SU-DHL-6 (cell line): Measurements from ENCODE around the gene ABCG4.

Experiments
- H2AFZ ChIP-seq: fragments of 200-600 bp; sonication (generic); 2 replicates; pipeline ENCODE4 v1.6.1; 2014; ENCODE audit warnings: low read depth, mild to moderate bottlenecking, moderate library complexity, mixed read lengths, antibody characterized with exemption, low read length; ENCODE audit not compliant: severe bottlenecking
- H3F3A ChIP-seq: fragments of 200-600 bp; shearing (Covaris generic); 2 replicates; pipeline ENCODE4 v1.6.0; 2016; ENCODE audit warnings: antibody characterized with exemption, mild to moderate bottlenecking; ENCODE audit not compliant: insufficient read depth
- H3K27ac ChIP-seq: fragments of 200-600 bp; sonication (generic); 2 replicates; pipeline ENCODE4 v1.5.1; 2016; ENCODE audit warnings: low read depth, mild to moderate bottlenecking, low read length, moderate library complexity, mixed read lengths
- H3K27me3 ChIP-seq: fragments of 200-600 bp; sonication (generic), shearing (Covaris generic); 2 replicates; pipeline ENCODE4 v1.6.0; 2014; ENCODE audit warnings: mild to moderate bottlenecking, low read length
- H3K36me3 ChIP-seq: fragments of 200-600 bp; sonication (generic); 2 replicates; pipeline ENCODE4 v1.6.1; 2014; ENCODE audit warnings: mild to moderate bottlenecking, low read length, mixed read lengths
- H3K4me2 ChIP-seq: fragments of 300-600, 200-600 bp; shearing (Covaris generic), sonication (generic); 2 replicates; pipeline ENCODE4 v1.6.0; 2014; ENCODE audit warnings: low read length, low read depth, mild to moderate bottlenecking; ENCODE audit not compliant: poor library complexity, severe bottlenecking
- H3K4me3 ChIP-seq: fragments of 200-600 bp; sonication (generic); 2 replicates; pipeline ENCODE4 v1.5.1; 2014; ENCODE audit warnings: antibody characterized with exemption, low read length, mild to moderate bottlenecking, mixed read lengths; ENCODE audit not compliant: insufficient read depth, poor library complexity, severe bottlenecking
- H3K79me2 ChIP-seq: fragments of 200-600 bp; sonication (generic); 2 replicates; pipeline ENCODE4 v1.6.1; 2014; ENCODE audit warnings: mild to moderate bottlenecking, low read length, moderate library complexity; ENCODE audit not compliant: insufficient read depth
- H3K9ac ChIP-seq: fragments of 200-600 bp; sonication (generic); 2 replicates; pipeline ENCODE4 v1.7.0; 2014; ENCODE audit warnings: mild to moderate bottlenecking, low read length
- H3K9me2 ChIP-seq: fragments of 200-600 bp; sonication (generic); replicated peaks from 2 replicates; pipeline ENCODE4 v1.6.1; 2014; ENCODE audit warnings: low read length; ENCODE audit not compliant: insufficient read depth
- H3K9me3 ChIP-seq: fragments of 200-600 bp; sonication (generic); 2 replicates; pipeline ENCODE4 v1.6.1; 2014; ENCODE audit warnings: low read length, mixed read lengths; ENCODE audit not compliant: insufficient read depth
- H4K20me1 ChIP-seq: fragments of 200-600 bp; sonication (generic); 2 replicates; pipeline ENCODE4 v1.6.1; 2014; ENCODE audit warnings: low read depth, mild to moderate bottlenecking, antibody characterized with exemption, low read length, moderate library complexity, mixed read lengths
- CTCF ChIP-seq: fragments of 200-600 bp; sonication (generic); IDR thresholded peaks from one replicate; pipeline ENCODE4 v1.5.1; 2017; ENCODE audit warnings: antibody characterized with exemption, mild to moderate bottlenecking, low read length, moderate library complexity; ENCODE audit not compliant: insufficient read depth, poor library complexity, severe bottlenecking
- EZH2phosphoT487 ChIP-seq: fragments of 200-600 bp; sonication (generic), shearing (Covaris generic); conservative IDR thresholded peaks from 2 replicates; pipeline ENCODE4 v1.6.1; 2018; ENCODE audit warnings: mild to moderate bottlenecking, antibody characterized with exemption, low read length, moderate library complexity, mixed read lengths

ABCG4 gene

GRCh38 chr11:119110439-119110838 lies 38.4 kb upstream of the ABCG4 start:
- Histone ChIP-seq H3F3A (no peaks in the 10 kb centered on the region), H3K79me2 (peaks cover 23% of the 10 kb centered on the region), H3K27me3 (no peaks in the 10 kb centered on the region), H3K4me2 (no peak overlapping the region), H3K9me3 (no peaks in the 10 kb centered on the region), H3K9me2 (no peaks in the 10 kb centered on the region), H3K27ac (no peak overlapping the region), H4K20me1 (no peaks in the 10 kb centered on the region), H3K4me3 (no peak overlapping the region), H2AFZ (no peak overlapping the region), H3K9ac (no peak overlapping the region), H3K36me3 (no peaks in the 10 kb centered on the region)
- TF ChIP-seq EZH2phosphoT487 (no peak), CTCF (no peak)

GRCh38 chr11:119111361-119111925 lies 37.4 kb upstream of the ABCG4 start:
- Histone ChIP-seq H3K9me2 (no peaks in the 10 kb centered on the region), H3K4me2 (no peak overlapping the region), H2AFZ (no peak overlapping the region), H3K36me3 (no peaks in the 10 kb centered on the region), H3K27ac (no peak overlapping the region), H4K20me1 (no peaks in the 10 kb centered on the region), H3K4me3 (no peak overlapping the region), H3F3A (no peaks in the 10 kb centered on the region), H3K9me3 (no peaks in the 10 kb centered on the region), H3K9ac (no peak overlapping the region; the same call in 1 of the 2 replicates), H3K27me3 (no peaks in the 10 kb centered on the region), H3K79me2 (peaks cover 23% of the 10 kb centered on the region)
- TF ChIP-seq CTCF (no peak), EZH2phosphoT487 (no peak)

GRCh38 chr11:119112314-119113020 lies 36.4 kb upstream of the ABCG4 start:
- Histone ChIP-seq H3K36me3 (no peaks in the 10 kb centered on the region), H3K4me2 (no peak overlapping the region), H3K27me3 (no peaks in the 10 kb centered on the region), H3K79me2 (peaks cover 21% of the 10 kb centered on the region), H3K4me3 (no peak overlapping the region), H3K9ac (no peak overlapping the region), H3K9me3 (no peaks in the 10 kb centered on the region), H3K9me2 (no peaks in the 10 kb centered on the region), H2AFZ (no peak overlapping the region), H4K20me1 (no peaks in the 10 kb centered on the region), H3K27ac (no peak overlapping the region), H3F3A (no peaks in the 10 kb centered on the region; the same call in 1 of the 2 replicates)
- TF ChIP-seq CTCF = no peak
- TF ChIP-seq EZH2phosphoT487 = no peak
